GM19240 (cell line): ENCODE results near the gene HRNR.
"Not testable (repeated sequence)": the region's sequence is repeated elsewhere in the genome, so short reads cannot be mapped to it uniquely, and the experiment has no call there.

ENCODE experiments used
- DNase-seq: peaks from one replicate; pipeline ENCODE4 v3.0.0; 2011; ENCODE audit warnings: low spot score; ENCODE audit not compliant: insufficient read length

The HRNR gene

DNA sequence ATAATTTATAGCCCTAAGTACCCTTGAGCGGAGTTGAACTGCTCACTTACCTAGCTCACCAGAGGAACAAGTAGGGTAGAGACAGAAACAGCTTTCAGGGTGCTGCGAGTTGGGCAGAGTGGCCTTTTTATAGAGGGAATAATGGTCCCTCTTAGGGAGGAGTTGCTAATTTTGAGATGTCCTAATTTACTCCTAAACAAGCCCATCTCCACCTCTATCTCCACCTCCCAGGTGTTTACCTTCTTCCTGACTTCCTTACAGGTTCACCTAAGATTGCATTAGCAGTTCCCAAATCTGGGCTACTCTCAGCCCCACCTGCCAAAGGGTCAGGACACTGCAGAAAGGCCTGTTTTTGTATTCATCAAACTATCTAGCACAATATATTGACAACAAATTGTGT, at the start of gene HRNR:
TSS of gene HRNR (minus strand) at position 101 of the 400 bp plus-strand sequence. CDS start 940 bp downstream, outside the sequence.
- DNase-seq, result no peak

DNA sequence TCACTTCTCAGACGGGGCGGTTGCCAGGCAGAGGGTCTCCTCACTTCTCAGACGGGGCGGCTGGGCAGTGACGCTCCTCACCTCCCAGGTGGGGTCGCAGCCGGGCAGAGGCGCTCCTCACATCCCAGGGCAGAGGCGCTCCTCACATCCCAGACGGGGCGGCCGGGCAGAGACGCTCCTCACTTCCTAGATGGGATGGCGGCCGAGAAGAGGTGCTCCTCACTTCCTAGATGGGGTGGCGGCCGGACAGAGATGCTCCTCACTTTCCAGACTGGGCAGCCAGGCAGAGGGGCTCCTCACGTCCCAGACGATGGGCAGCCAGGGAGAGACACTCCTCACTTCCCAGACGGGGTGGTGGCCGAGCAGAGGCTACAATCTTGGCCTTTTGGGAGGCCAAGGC, 32.4 kb upstream of the HRNR start:
- DNase-seq, result not testable (repeated sequence)

DNA sequence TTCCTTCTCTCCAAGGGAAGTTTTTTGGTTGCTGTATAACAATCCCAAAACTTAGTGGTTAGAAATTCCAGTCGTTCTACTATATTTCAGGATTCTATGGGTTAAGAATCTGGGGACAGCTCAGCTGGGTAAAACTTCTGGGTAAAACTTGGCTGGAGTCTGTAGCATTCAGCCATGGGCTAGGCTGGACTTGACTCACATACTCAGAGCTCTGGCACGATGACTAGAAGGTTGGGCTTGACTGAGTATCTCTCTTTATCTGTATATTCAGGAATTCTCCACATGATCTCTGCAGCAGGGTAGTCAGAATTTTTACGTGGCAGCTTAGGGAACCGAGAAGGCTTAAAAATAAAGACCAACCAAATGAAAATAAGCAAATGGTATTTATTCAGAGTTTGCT, 28.2 kb upstream of the HRNR start:
- DNase-seq, result no peak

DNA sequence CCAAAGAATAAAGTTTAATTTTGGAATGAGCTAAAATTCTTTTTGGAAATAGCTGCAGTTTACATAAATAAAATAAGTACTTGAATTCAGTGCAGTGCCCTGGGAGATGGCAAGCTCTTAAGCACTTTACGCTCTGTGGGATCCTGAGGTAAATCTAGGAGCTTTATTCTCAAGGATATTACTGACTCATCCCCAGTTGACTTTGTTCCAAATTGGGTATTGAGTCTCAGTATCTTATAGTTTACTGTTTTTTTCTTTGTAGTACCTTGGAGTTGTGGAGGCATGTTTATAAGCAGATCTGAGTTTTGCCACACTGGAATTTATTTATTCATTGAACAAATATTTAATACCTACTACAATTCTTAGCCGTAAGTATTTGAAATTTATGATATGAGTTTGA, 27.4 kb upstream of the HRNR start:
- no peak for DNase-seq

DNA sequence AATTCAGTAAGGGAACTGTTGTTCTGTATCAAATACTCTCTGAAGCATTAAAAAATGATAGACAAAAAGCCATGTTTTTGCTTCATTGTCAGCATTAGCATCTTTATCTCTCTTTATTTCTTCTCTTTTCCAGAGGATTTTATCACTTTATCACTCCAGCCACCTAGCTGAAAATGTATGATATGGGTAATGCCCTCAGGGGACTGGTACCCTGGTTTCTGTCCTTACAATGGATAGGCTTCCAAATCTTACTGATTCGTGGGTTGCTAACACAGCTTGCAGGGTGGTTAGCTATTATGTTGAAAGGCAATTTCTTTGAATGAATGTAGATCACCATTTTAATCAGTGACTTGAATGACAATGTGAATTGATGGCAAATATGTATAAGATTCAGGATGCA, 23.3 kb upstream of the HRNR start:
- no peak for DNase-seq

DNA sequence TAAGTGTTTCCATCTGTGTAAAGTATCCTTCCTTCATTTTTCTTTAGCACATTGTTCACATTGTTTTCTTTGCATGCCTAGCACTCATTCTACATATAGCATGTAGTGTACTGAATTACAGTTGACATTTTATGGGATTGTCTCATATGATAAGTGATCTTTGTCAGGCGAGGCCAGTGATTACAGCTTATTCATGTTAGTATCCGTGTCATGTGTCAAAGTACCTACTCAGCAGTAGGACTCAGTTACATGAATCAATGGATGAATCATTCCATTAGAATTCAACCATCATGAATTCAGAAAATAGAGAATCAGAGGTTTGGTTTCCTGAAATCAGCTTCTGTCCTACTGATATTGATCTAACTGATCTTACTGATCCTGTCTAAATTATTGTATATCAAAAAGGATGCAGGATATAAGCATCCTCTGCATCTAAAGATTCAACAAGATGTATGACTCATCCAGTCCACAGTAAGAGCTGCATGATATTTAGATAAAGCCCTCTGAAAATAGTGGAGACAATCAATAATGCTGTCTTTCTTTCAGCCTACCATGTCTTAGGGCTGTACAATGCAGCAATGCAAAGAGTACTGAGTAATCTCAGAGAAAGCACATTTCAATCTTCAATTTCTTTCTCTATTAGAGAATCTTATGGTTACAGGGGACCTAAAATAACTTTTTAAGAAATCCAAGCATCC, 20.7 kb upstream of the HRNR start:
- DNase-seq, result no peak

DNA sequence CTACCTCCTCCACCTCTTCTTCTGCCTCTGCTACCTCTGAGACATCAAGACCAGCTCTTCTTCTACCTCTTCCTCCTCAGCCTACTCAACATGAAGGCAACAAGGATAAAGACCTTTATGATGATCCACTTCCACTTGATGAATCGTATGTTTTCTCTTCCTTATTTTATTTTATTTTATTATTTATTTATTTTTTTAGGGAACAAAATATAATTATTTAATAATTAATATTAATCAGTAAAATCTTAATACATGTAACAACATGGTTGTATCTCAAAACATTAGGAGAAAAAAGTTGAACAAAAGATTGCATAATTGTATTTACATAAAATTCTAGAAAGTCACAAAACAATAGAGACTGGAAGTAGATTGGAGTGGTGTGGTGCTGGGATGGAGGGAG, 13.1 kb upstream of the HRNR start:
- DNase-seq, result no peak

DNA sequence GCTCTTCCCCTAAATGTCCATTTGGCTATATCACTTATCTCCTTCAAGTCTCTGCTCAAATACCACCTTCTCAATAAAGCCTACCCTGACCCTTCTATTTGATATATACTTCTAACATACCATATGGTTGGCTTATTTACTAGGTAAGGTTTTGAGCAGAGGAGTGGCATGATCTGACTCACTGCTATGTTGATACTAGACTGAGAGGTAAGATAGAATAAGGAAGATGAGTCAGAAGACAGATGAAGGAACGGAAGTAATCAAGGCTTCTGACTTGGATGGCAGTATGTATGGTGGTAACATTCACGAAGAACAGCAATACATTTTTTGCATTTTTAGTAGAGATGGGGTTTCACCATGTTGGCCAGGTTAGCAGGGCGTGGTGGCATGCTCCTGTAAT, 4.8 kb upstream of the HRNR start:
- no peak for DNase-seq

DNA sequence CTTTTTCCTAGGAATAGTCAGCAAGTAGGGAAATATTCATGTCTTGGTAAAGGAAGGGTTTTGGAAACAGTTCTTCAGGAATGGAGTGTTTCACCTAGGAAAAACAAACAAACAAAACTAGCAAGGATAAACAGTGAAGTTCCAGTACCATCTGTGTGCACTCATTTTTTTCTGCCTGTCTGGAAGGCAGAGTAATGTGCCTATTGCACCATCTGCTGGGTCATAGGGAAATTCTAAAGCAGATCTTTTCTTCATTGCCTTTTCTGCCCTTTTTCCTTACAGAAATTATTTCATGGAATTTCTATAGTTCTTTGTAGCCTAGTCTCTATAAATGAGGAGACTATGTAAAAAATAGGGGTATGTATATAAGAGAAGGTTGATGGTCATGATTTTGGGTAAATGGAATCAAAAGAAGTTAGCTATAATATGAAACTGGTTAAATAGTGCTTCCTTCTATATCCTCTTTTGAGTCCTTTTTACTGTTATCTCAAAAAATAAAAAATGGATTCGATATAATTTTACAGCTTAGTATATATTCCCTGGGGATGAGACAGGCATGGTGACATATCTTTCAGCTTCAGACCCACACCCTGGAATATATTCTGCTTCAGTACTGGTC, 3.4 kb upstream of the HRNR start:
- DNase-seq, result no peak

DNA sequence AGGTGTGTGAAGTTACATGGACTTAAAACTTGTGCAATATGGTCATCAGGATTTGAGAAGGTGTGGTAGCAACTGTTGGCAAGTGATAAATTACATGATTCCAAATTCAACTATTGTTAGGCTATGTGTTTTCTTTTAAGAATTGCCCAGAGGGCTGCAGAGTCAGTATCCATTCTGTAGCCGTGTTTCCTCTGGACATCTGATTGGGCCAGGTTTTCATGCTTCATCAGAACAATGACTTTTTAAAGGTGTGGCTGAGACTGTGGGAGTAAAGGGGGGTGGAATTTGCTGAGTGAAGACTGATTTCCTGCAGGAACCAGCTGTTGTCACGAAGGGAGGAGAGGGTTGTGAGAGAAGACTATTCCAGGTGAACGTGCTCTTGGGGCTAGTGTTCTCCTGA, 1.7 kb upstream of the HRNR start:
- DNase-seq, result no peak

DNA sequence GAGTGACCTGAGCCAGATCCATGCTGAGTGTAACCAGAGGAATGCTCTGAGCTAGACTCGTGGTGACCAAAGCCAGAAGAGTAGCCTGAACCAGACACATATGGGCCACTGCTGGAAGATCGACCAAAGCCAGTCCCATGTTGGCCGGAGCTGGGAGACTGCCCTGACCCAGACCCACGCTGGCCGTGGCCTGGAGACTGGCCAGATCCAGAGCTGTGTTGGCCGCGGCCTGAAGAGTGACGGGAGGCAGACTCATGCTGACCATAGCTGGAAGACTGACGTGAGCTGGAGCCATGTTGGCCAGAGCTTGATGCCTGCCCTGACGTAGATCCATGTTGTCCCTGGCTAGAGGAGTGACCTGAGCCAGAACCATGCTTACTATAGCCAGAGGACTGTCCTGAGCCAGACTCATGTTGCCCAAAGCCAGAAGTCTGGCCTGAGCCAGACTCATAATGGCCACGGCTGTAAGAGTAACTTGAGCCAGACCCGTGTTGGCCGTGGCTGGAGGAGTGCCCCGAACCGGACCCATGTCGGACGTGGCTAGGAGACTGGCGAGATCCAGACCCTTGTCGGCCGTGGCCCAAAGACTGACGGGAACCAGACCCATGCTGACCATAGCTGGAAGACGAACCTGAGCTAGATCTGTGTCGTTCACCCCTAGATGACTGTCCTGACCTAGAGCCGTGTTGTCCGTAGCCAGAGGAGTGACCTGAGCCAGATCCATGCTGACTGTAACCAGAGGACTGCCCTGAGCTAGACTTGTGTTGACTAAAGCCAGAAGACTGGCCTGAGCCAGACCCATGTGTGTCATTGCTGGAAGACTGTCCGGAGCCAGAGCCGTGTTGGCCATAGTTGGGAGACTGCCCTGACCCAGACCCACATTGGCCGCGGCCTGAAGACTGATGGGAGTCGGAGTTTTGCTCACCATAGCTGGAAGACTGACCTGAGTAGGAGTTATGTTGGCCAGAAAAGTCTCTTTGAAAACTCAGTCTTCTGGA, 3.5 kb downstream of the HRNR start:
- DNase-seq, result no peak

DNA sequence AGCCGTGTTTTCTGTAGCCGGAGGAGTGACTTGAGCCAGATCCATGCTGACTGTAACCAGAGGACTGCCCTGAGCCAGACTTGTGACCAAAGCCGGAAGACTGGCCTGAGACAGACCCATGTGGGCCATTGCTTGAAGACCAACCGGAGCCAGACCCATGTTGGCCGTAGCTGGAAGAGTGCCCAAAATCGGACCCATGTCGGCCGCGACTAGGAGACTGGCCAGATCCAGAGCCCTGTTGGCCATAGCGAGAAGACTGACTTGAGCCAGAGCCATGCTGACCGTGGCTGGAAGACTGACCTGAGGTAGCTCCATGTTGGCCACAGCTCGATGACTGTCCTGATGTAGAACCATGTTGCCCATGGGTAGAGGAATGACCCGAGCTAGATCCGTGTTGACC, 4.6 kb downstream of the HRNR start:
- not testable (repeated sequence) for DNase-seq

DNA sequence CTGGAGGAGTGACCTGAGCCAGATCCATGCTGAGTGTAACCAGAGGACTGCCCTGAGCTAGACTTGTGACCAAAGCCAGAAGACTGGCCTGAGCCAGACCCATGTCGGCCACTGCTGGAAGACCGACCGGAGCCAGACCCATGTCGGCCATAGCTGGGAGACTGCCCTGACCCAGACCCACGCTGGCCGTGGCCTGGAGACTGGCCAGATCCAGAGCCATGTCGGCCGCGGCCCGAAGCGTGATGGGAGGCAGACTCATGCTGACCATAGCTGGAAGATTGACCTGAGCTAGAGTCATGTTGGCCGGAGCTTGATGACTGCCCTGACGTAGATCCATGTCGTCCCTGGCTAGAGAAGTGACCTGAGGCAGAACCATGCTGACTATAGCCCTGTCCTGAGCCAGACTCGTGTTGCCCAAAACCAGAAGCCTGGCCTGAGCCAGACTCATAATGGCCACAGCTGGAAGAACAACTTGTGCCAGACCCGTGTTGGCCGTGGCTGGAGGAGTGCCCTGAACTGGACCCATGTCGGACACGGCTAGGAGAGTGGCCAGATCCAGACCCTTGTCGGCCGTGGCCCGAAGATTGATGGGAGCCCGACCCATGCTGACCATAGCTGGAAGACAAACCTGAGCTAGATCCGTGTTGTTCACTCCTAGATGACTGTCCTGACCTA, 5.1 kb downstream of the HRNR start:
- DNase-seq, result no peak

DNA sequence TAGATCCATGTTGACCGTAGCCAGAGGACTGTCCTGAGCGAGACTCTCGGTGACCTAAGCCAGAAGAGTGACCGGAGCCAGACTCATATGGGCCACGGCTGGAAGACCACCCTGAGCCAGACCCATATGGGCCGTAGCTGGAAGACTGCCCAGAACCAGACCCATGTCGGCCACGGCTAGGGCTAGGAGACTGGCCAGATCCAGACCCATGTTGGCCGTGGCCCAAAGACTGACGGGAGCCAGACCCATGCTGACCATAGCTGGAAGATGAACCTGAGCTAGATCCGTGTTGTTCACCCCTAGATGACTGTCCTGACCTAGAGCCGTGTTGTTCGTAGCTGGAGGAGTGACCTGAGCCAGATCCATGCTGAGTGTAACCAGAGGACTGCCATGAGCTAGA, 8.4 kb downstream of the HRNR start:
- not testable (repeated sequence) for DNase-seq

DNA sequence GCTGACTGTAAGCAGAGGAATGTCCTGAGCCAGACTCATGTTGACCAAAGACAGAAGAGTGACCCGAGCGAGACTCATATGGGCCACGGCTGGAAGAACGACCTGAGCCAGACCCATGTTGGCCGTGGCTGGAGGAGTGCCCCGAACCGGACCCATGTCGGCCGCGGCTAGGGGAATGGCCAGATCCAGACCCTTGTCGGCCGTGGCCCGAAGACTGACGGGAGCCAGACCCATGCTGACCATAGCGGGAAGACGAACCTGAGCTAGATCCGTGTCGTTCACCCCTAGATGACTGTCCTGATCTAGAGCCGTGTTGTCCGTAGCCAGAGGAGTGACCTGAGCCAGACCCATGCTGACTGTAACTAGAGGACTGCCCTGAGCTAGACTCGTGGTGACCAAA, 9.1 kb downstream of the HRNR start:
- not testable (repeated sequence) for DNase-seq

DNA sequence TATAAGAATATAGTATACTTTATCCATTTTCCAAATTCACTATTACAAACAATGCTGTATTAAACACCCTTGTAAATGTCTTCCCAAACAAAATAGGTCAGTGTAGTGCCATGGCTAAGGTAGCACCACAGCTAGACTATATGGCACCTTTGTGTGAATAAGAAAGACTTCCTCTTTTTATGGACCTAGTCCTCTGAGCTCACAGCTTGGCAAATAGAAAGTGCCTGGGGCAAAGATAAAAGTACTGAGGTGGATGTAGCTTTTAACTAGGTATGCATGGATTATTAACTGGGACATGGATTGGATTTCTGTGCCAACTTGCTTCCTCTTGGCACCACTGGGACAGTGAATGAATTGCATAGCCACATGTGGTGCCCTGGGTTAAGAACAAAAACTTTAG, 25.0 kb downstream of the HRNR start:
- DNase-seq, result no peak

DNA sequence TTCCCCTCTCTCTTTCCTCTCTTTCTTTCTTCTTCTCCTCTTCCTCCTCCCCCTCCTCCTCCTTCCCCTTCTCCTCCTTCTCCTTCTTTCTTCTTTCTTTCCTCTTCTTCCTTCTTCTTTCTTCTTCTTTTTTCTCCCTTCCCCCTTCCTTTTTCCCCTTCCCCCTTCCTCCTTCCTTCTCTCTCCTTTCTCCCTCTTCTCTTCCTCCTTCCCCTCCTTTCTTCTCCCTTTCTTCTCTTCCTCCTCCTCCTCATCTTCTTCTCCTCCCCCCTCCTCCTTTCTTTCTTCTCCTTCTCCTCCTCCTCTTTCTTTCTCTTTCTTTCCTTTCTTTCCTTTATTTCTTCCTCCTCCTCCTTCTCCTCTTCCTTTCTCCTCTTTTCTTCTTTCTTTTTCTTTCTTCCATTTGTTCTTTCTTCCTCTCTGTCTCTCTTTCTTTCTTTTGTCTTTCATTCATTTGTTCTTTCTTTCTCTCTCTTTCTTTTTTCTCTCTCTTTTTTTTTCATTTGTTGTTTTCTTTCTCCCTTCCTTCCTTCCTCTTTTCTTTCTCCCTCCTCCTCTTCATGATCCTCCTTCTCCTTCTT, 26.5 kb downstream of the HRNR start:
- DNase-seq, result no peak

DNA sequence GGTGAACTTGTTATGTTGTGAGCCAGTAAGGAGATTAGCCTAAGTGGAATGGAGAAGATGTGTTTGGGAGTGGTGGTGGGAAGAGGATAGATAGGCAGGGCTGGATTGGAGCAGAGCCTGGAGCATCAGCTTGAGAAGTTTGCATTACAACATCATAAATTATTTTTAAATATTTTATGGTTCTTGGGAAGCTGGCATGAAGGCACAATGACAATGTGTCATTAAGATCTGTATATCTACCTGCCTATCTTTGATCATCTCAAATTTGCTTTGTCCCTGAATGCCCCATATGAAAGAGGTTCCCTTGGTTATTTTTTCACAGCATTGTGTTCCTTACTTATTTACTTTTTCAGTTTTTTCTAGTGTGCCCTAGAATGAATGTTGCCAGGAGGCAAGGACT, 32.3 kb downstream of the HRNR start:
- no peak for DNase-seq

DNA sequence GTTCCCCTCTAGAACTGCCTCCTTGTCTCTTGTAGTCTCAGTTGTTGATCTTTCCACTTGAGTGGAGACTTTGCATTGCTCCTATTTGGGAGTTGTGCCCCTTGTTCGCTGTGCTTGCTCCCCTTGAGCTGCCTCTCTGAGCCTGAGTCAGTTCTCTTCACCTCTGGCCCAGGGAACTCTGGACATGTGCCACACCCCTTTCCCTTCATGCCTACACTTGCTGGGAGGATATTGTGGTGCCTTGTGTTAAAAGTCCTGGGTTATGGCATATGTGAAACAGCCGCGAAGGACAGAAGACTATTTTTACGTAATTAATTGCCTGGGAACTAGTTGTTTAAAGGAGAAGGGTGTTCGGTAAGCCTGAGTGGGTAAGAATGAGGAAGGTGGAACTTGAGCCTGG, 32.7 kb downstream of the HRNR start:
- DNase-seq, result no peak

DNA sequence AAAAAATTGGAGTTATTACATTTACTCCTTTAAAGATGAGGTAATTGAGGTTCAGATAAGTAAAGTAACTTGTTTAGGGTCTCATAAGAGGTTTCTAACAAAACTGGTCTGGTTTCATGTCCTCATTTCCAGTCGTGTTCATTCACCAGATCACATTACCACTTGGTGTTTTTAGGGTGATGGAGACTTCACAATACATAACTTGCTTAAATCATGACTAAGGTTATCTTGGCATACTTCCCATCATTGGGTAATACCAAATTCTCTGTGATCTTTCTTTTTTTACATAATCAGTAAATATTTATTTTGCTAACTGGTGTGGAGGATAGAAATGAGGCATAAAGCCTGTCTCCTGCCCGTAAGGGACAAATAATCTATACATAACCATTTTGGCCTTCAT, 33.4 kb downstream of the HRNR start:
- no peak for DNase-seq
